Endometrial microvascular endothelial cells (primary cell): ENCODE data around the gene ADCY2. TPM values are rescaled to one million over a fixed set of nuclear protein-coding genes. Genes with fewer than 3 reads are reported as not detected.

Experiments
- in situ Hi-C: cut with HindIII; loops from 2 replicates; pipeline ENCODE4 v1.10.0; 2017; ENCODE audit warnings: low sequenced_read_pairs, low pct_unique_long_range_greater_than_20kb; ENCODE audit errors: inconsistent ontology term
- total RNA-seq: library from RNA; depleted of rRNA; stranded (reverse); fragments of >200 nt; gene quantifications from one replicate; pipeline ENCODE4 v1.2.3, GENCODE V29; 2015; ENCODE audit errors: inconsistent ontology term

Gene ADCY2
- total RNA-seq, 1 donor from 2014 or later, result not detected

GRCh38 chr5:7622498-7622897, 226.6 kb downstream of the ADCY2 start:
- in situ Hi-C loops, result no loop called here

DNA sequence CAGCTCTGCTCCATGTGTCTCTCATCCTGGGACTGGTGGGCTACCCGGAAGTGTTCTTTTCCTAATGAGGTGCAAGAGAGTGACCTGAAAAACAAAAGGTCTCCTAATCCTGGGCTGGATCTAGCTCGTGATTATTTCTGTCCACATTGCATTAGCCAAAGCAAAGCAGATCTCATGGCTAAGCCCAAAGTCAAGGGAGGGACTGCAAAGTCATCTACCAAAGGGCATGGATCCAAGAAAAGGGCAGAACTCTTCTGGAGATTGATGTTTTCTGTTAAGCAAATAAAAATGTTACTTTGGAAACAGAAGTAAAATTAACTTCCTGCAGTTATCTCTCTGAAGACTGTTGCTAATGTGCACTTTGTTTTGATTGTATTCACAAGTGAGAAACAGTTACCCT, 229.8 kb downstream of the ADCY2 start:
- in situ Hi-C loops, result no loop called here

DNA sequence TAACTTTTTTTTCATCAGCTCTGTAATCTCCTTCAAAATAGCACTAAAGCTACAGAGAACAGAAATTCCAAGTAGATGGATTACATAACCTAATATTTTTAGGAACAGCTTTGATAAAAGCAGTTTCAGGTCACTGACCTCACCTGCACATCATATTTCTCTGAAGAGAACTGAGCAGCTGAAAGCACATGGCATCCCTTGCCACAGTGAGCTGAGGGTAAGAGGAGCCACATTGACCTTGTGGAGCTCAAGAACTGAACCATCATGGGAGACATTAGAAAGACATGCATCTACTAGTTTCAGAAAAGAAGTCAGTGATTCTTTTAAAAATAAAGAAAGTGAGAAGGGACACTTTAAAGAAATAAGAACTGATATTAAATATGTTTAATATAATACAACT, 232.3 kb downstream of the ADCY2 start:
- in situ Hi-C loops, result no loop called here

DNA sequence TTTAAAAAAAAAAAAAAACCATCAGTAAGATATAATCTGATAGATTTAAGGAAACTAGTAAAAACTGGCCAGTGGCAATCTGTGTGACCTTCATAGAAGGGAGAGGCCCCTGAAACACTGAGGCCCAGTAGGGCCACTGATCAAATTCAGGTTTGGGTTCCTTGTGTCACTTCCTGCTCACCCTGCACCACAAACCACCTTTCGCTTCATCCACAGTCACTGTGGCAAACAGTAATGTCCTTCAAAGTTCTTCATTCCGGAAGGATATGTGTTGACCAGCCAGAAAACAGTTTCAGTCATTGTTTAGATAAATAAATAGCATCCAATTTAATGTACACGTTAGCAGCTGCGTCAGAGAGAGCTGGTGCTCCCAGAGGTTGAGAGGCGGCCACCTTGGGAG, 232.9 kb downstream of the ADCY2 start:
- in situ Hi-C loops, result no loop called here

DNA sequence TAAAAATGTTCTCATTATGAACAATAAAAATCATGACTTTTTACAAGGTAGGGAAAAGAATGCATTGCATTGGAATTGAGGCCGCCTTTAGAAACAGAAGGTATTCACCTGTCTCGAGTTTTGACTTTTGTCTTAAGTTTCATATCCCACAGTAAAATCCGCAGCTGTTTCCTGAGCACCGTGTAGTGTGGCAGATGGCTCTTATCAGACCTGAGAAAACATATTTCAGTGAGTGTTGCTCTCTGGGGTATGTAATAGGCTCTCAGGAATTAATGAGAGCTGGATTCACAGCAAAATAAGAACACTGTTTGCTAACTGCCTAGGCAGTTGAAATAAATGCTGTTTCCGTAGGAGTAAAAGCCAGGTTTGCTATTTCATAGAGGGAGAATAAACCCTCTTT, 233.6 kb downstream of the ADCY2 start:
- in situ Hi-C loops, result no loop called here

GRCh38 chr5:7634837-7635236, 238.9 kb downstream of the ADCY2 start:
- in situ Hi-C loops, result no loop called here

DNA sequence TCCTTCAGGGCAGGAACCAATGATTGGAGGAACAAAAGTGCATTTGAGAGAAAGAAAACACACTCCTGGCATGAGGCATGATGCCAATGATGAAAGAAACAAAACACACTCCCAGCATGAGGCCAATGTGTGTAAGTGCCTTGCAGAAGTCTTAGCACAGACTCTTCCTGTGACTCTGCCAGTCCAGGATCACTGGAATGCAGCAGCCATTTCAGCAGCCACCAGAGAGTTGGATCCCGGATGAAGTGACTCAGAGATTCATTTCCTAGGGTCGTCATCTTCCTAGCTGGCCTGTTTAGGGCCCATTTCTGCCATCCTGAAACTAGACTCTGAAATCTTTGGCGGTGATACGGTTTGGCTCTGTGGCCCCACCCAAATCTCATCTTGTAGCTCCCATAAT, 242.5 kb downstream of the ADCY2 start:
- in situ Hi-C loops, result no loop called here

GRCh38 chr5:7642029-7642428, 246.1 kb downstream of the ADCY2 start:
- in situ Hi-C loops, result no loop called here

DNA sequence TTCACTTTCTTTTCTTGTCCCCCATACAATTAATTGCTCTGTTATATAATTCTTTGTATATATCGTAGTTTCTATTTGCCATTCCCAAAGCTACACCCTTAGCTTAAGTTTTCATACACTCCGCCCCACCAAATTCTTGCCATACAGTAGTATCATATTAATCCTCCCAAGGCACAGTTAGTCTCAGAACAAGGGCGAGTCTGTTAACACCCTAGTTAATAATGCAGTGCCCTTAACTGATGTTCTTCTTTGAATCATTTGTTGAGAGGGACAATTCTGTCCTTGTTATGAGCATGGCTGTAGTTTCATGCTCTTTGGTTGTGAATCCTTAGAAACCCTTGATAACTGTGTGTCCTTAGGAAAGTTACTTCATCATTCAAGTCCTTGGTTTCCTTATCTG, 248.8 kb downstream of the ADCY2 start:
- in situ Hi-C loops, result no loop called here

GRCh38 chr5:7650755-7651154, 254.8 kb downstream of the ADCY2 start:
- in situ Hi-C loops, result no loop called here

DNA sequence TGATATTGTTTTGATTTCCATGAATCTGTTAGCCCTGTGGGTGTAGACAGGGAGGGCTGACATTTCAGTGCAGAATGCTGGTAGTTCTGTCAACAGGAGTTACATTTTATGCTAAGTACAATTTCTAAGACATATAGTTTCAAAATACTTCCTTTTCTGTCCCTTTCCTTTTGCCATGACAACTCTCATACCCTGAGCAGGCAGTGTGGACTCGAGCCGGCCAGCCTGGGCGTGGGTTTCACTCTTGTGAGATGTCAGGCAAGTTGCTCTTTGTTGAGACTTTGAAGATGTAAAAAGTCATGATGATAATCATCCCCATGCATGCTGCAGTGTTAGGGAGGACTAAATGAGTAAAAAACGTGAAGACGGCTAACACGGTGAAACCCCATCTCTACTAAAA, 257.1 kb downstream of the ADCY2 start:
- in situ Hi-C loops, result no loop called here

DNA sequence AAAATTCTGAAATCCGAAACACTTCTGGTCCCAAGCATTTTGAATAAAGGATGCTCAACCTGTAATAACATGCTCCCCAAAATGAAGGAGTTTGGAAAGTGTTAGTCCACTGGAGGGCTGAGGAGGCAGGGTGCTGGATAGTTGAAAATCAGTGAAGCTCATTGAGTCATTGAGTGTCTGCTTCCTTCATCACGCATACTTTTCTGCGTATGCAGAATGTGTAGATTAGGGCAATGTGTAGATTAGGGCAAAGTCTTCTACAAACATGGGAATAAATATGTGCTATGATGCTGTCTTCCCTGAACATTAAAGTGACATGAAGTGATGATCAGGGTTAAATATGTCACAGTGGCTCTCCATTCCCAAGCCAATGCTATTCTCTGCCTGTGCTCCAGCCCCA, 261.2 kb downstream of the ADCY2 start:
- in situ Hi-C loops, result no loop called here

GRCh38 chr5:7659420-7659819, 263.5 kb downstream of the ADCY2 start:
- in situ Hi-C loops, result no loop called here

- in situ Hi-C loops, result no loop called here
Measured at GRCh38 chr5:7662289-7662688, 266.4 kb downstream of the ADCY2 start.

DNA sequence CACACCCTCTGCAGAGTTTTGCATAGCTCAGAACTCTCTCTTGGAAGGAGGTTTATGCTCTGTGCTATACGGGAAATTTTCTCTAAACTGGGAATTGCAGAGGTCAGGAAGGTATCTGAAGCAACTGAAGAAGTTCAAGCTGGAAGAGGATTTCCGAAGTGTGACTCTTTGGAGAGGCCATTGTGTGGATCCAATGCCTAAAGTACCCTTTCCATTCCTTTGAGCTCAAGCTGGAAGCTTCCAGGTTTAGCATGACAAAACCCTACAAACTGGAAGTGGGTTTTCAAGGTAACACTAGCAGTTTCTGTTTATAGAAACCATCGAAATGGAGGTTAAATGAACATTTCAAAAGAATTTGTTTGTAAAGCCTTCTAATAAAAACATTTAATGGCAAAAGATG, 267.9 kb downstream of the ADCY2 start:
- in situ Hi-C loops, result no loop called here

DNA sequence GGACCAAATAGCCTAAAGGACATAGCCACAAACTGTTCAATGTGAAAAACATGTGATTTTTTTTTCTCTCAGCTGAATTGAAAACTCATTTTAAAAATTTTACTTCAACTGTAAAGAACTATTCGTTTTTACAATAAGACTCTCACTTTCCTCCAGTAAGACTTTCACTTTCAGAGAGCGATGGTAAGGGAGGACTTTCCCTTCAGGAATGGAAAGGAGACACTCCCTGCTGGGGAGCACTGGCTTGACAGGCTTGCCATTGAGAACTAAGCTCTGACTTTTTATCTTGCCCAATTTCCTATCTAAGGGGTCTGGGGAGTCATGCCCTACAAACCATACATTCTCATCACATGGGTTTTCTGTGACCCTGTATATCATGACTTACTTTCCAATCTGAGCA, 268.3 kb downstream of the ADCY2 start:
- in situ Hi-C loops, result no loop called here

DNA sequence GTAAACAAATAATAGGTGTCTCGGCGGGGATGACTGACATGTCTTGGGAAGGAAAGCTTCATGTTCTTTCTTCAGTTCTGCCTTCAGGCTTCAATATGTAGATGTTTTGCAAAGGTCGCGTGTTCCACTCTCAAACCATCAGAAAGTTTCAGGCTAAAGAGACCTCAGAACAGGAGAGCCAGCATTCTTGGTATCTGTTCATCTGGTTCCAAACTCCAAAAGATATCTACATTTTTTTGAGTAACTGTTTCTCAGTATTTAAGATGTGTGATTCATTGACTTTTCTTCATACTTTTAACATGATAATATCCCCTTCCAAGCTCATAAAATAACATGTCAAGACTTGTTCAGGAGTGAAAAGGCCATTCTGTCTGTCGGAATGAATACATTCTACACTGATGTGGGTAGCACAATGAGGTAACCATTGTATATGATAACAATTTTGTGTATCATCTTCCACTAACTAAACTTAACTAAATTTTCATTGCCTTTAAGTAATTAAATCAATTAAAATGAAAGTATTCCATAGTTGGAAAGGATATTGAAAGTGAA, 271.4 kb downstream of the ADCY2 start:
- in situ Hi-C loops, result no loop called here

DNA sequence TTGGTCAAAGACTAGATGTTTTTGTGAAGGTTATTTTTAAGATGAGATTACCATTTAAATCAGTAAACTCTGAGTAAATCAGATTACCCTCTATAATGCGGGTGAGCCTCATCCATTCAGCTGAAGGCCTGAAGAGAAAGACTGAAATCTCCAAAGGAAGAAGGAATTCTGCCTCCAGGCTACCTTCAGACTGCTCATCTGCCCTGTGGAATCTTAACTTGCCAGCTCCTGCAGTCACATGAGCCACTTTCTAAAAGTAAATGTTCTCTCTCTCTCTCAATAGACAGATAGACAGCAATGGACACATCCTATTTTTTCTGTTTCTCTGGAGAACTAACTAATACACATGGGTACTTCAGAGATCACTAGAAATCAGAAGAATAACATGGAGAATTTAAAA, 272.2 kb downstream of the ADCY2 start:
- in situ Hi-C loops, result no loop called here

DNA sequence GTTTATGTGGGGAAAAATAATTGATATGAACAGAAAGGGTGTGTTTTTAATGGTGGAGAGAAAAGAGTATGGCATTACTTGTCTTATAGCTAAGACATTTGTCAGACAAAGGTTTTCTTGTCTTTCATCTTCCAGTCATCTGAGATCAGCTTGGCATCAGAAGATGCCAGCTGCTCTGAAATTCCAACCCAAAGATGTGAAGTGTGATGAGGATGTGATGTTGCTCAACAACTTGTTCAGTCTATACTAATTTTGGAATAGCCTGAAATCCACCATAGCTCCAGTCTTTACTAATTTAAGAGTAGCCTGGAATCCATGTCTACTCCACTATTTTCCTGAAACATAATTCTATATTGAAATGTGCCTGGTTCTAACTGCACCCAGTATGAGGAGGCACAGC, 272.7 kb downstream of the ADCY2 start:
- in situ Hi-C loops, result no loop called here

GRCh38 chr5:7671381-7671993, 275.5 kb downstream of the ADCY2 start:
- in situ Hi-C loops, result no loop called here

GRCh38 chr5:7673658-7674057, 277.7 kb downstream of the ADCY2 start:
- in situ Hi-C loops, result no loop called here
